Omental fat pad (tissue), 4 donors: ENCODE measurements around the gene AKNA. TPM values are rescaled to one million over a fixed set of nuclear protein-coding genes. Genes with fewer than 3 reads are reported as not detected.
A peak's percentile ranks its signal among the peaks of the same experiment; 100 is the strongest.

Experiments
- ATAC-seq: fragments of 150-250 bp; one replicate; pipeline ENCODE4 v1.9.1; 2016; ENCODE audit warnings: mild to moderate bottlenecking, moderate library complexity; ENCODE audit not compliant: low FRiP score
- DNase-seq: peaks from one replicate; pipeline ENCODE4 v3.0.0-alpha.2; 2019; ENCODE audit warnings: low spot score
- total RNA-seq, 4 donors: library from RNA; depleted of rRNA; stranded (reverse); fragments of >200 nt; gene quantifications; one replicate each; pipeline ENCODE4 v1.1.0, GENCODE V29; 2016
- TF ChIP-seq, protein P1 (sequence below), 3 donors: fragments of 450-650 bp; IDR thresholded peaks; one replicate each; pipeline ENCODE4 v1.5.1; 2016 to 2017; ENCODE audit warnings: antibody characterized with exemption in 3 of 3, mild to moderate bottlenecking in 3 of 3, moderate library complexity in 2 of 3

Gene AKNA
- total RNA-seq, 4 donors from 2014 or later: 22.6 to 86.1 (median 71.5) TPM

DNA sequence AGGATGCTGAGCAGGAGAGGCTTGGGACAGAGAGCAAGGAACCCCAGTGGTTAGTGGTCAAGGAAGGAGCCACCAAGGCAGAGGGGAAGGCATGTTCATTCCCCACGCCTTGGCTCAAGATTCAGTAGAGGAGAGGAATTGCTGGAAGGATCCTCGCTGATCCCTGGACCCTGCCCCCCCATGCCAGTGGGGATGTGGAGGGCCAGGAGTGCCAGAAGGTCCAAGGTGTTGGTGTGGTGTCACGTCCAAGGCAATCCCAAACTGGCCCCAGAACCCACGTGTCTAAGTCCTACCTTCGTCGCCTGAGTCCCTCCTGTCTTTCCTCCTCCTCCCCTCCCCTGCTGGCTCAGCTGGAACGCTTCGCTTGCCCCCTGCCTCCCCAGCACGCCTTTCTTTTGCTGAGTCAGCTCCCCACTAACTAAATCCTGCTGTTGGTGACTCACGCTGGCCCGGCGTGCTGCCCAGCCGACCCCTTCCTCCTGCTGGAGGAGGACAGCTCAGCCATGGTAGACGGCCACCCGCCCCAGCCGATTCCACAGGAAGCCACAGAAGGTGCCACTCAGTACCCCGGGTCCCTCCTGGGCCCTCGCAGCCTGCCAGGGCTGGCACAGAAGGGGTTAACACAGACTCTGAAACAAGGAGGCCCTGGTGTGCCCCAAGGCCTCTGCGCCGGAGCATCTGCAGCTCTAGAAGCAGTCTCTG, 102.5 kb downstream of the AKNA start:
- DNase-seq (peak; percentile 27), ATAC-seq (no peak)
- TF ChIP-seq, protein P1, sequence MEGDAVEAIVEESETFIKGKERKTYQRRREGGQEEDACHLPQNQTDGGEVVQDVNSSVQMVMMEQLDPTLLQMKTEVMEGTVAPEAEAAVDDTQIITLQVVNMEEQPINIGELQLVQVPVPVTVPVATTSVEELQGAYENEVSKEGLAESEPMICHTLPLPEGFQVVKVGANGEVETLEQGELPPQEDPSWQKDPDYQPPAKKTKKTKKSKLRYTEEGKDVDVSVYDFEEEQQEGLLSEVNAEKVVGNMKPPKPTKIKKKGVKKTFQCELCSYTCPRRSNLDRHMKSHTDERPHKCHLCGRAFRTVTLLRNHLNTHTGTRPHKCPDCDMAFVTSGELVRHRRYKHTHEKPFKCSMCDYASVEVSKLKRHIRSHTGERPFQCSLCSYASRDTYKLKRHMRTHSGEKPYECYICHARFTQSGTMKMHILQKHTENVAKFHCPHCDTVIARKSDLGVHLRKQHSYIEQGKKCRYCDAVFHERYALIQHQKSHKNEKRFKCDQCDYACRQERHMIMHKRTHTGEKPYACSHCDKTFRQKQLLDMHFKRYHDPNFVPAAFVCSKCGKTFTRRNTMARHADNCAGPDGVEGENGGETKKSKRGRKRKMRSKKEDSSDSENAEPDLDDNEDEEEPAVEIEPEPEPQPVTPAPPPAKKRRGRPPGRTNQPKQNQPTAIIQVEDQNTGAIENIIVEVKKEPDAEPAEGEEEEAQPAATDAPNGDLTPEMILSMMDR (IDR thresholded peaks at IDR 0.05): no peak

DNA sequence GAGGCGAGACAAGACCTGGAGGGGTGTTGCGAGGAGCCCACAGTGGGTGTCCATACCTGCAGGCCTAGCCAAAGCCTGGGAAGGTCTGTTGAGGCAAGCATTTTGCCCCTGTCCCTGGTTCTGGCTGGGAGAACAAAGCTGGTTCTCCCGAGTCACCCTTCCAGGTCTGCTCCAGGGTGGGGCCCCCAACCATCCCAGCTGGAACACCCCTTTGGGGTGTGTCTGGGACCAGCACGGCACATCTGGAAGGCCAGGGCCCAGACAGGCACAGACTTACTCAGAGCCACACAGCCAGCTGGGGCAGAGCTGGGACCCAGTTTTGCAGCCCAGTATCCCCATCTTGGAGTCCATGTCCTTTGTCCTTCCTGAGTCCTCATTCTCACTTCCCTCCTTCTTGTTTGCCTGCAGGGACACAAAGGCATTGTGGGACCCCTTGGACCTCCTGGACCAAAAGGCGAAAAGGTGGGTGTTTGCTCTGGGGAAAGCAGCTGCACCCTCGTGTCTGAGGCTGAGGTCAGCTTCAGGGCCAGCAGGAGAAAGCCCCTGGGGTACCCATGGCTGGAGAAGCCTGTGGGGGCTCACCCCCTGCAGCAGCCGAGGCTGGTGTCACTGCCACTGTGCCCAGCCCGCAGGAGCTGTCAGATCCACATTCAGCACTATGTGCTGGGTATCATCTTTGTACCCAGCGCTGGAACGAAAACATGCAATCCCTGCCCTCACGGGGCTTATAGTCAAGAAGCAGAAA, 103.3 kb downstream of the AKNA start:
- ATAC-seq (no peak), DNase-seq (peak; percentile 17)
- TF ChIP-seq, protein P1 (IDR thresholded peaks at IDR 0.05): no peak

Other genes starting within 250 kb of the AKNA start
- gene COL27A1, start 232.4 kb downstream of the AKNA start, total RNA-seq: 10 to 100 TPM in 3 of 4 donors, 1 to 10 TPM in 1; 4.9 to 78.9 (median 10.1) TPM
- gene ORM1, start 64.9 kb downstream of the AKNA start, total RNA-seq: 1 to 10 TPM in 2 of 4 donors, under 1 TPM in 1, not detected in 1; 0.65 to 5.4 (median 1.0) TPM
- gene ORM2, start 58.1 kb downstream of the AKNA start, total RNA-seq: 1 to 10 TPM in 1 of 4 donors, not detected in 3; 1.6 TPM
- 10 to 100 TPM in 1 of 4 donors, 1 to 10 TPM in 3; 3.0 to 15.5 (median 6.6) TPM for gene WHRN, start 117.5 kb upstream of the AKNA start, total RNA-seq
- gene ATP6V1G1, start 199.8 kb upstream of the AKNA start, total RNA-seq: 100 to 1,000 TPM; 101 to 152 (median 139) TPM
- 10 to 100 TPM; 11.2 to 26.1 (median 14.6) TPM for gene TMEM268, start 223.3 kb upstream of the AKNA start, total RNA-seq